Occipital lobe (tissue), 3 donors: ENCODE data around the gene OR2L13. TPM values are rescaled to one million over a fixed set of nuclear protein-coding genes. Genes with fewer than 3 reads are reported as not detected.
"Not testable (repeated sequence)": the region's sequence is repeated elsewhere in the genome, so short reads cannot be mapped to it uniquely, and the experiment has no call there.

Experiments used
- DNase-seq: peaks from one replicate; lab custom pipeline; 2025; lab: John Stamatoyannopoulos, UW
- small RNA-seq: library from RNA; depleted of rRNA; stranded (forward); fragments of <200 nt; gene quantifications from one replicate; pipeline ENCODE3, GENCODE V24; 2014
- total RNA-seq: library from RNA; depleted of rRNA; stranded (reverse); fragments of >200 nt; gene quantifications from one replicate; pipeline ENCODE4 v1.2.3, GENCODE V29; 2014

Gene OR2L13, protein sequence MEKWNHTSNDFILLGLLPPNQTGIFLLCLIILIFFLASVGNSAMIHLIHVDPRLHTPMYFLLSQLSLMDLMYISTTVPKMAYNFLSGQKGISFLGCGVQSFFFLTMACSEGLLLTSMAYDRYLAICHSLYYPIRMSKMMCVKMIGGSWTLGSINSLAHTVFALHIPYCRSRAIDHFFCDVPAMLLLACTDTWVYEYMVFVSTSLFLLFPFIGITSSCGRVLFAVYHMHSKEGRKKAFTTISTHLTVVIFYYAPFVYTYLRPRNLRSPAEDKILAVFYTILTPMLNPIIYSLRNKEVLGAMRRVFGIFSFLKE
- total RNA-seq = 3.4 TPM

DNA sequence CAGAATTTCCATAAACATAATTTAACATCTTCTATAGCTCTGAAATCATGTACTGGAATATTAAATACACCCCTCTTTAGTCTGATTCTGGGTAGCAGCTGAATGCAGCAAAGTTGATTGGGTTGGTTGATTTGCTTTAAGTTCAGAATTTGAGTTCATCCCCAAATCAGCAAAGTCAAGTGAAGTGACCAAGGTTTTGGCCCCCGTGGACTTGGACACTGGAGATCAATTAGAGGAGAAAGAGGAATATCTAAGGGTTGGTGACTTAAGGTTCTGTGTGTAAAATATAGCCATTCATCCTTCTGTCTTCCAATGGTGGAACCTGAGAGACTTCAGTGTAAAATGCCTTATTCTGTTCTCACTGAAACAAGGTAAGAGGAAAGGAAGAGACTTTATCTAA lies at the start of gene OR2L13:
Gene OR2L13 (plus strand): TSS at position 301 of the 400 bp plus-strand sequence. CDS start 4,192 bp downstream, outside the sequence.
- DNase-seq = no peak

DNA sequence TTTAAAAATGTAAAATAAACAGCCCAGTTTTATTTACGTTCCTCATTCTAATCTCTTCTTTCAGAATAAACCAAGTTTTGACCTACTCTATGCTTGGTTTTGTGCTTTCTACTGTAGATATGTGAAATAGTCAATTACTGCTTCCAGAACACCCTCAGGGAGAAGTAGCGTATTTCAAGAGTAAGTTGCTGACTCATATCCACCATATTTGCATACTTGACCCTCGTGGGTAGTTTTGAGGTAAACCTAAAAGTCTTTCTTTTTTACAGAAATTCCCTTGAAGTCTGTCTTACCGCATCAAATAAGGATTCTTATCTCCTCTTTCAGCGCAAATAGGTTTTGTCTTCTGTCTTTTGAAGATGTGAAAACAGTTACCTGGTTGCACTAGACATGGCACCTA lies 49.8 kb upstream of the OR2L13 start:
- no peak for DNase-seq

DNA sequence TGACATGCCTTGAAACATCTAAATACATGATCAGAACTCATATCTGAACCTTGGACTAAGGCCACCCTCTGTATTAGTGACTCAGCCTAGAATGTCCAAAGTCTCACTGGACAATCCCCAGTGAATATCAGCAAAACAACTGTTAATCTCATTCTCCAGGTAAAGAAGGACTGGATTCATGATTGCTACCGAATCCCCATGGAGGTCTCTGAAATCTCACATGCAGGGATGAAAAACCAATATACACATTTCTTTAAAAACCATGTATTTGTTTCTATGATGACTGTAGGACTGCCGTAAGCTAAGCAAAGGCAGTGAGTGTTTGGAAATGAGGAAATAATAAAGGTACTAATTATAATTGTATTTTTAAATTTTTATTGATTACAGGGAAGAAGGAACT lies 48.4 kb upstream of the OR2L13 start, which contains the start of gene OR2L3:
Gene OR2L3 (plus strand): TSS at position 301 of the 400 bp plus-strand sequence. CDS start 13,846 bp downstream, outside the sequence.
- DNase-seq = no peak

DNA sequence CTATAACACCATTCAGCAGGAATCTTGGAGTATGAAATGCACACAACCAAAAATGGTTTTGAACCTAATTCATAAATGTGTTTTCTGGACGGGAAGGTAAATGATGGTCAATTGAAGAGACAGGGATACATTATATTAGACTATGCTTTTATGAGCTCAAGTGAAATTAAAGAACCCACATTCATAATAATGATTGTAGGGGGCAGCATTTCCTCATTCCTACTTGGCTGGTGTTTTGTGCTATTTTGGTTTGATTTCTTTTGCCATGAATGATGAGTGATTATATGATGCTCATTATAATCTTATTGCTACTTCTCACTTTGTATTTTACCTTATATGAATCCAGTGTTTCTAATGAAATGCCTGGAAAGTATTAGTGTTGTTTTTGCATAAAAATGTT lies 48.0 kb upstream of the OR2L13 start:
- DNase-seq = no peak

DNA sequence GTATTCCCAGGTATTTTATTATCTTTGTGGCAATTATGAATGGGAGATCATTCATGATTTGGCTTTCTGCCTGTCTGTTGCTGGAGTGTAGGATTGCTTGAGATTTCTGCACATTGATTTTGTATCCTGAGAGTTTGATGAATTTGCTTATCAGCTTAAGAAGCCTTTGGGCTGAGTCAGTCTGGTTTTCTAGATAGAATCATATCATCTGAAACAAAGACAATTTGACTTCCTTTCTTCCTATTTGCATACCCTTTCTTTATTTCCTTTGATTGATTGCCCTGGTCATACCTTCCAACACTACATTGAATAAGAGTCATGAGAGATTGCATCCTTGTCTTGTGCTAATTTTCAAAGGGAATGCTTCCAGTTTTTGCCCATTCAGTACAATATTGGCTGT lies 40.3 kb upstream of the OR2L13 start:
- no peak for DNase-seq

DNA sequence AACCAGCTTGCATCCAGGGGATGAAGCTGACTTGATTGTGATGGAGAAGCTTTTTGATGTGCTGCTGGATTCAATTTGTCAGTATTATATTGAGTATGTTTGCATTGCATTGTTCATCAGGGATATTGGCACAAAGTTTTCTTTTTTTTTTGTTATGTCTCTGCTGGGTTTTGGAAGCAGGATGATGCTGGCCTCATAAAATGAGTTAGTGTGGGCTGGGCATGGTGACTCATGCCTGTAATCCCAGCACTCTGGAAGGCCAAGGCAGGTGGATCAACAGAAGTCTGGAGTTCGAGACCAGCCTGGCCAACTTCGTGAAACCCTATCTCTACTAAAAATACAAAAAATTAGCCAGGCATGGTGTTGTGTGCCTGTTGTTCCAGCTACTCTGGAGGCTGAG lies 39.7 kb upstream of the OR2L13 start:
- DNase-seq = no peak

DNA sequence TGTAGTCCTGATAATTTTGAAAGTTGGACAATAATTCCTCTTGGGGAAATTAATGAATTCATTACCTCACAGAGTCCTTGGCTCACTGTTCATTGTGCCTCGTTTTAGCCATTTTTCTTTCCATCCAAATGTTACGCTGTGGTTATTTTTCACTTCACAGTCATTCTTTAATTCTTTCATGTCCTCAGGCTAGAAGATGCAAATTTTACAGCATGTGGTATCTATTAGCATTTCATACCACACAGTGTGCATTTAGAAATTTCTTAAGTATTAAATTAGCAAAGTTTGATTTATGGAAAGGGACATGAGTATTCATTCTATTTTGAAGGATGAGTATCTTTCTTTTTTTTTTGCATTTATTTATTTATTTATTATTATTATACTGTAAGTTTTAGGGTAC lies 29.9 kb upstream of the OR2L13 start:
- DNase-seq = no peak

DNA sequence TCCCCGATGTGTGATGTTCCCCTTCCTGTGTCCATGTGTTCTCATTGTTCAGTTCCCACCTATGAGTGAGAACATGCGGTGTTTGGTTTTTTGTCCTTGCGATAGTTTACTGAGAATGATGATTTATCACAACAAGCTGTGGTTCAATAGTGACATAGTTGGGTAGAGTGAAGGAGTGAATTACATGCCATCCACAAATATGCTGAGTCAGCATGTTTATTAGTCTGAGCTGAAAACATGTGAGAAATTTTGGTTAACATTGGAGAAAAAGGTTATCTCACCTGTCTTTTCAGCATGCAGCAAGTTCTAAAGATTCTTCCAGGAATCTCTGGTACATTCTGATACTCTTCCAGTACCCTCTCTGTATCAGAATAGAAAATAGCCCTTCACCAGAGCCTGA lies 29.4 kb upstream of the OR2L13 start:
- no peak for DNase-seq

DNA sequence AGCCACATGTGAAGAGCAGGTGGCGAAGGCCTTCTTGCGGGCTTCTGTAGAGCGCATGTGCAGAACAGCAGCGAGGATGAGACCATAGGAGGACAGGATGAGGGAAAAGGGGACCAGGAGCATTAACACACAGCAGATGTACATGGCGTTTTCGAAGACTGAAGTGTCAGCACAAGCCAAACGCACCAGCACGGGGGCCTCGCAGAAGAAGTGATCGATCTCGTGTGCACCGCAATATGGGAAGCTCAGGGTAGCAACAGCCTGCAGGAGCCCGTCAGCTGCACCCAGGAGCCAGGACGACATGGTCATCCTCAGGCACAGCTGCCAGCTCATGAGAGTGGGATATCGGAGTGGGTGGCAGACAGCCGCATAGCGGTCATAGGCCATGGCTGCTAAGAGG lies 11.1 kb upstream of the OR2L13 start:
- DNase-seq = not testable (repeated sequence)

DNA sequence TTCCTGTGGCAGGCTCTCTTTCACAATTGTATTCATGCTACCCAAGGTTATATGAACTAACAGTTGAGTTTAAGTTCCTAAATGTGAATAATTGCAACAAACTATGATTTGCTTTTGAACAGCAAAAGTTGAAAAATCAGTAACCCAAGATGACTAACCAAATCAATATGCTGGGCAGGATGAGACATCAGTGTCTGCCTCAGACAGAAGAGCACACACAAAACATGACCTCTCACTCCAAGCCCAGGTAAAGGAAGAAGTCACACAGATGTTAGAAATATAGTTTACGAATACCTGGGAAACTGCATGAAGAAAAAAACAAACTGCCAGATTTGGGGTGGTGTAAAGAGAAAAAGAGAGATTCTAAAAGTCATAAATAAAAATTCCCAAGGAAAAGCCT lies 3.5 kb downstream of the OR2L13 start:
- DNase-seq = no peak

DNA sequence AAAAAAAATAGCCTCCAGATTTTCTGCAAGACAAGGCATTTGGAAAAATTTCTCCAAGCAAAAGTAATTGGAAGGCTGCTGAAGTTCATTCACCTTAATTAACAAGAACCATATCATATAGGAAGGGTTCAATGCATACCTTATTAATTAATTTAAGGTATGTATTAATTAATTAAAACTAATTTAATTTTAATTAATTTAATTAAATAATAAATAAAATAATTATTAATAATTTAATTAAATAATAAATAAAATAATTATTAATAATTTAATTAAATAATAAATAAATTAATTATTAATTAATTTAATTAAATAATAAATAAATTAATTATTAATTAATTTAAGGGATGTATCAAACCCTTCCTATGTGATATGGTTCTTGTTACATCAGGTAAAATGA lies 7.9 kb downstream of the OR2L13 start:
- no peak for DNase-seq

DNA sequence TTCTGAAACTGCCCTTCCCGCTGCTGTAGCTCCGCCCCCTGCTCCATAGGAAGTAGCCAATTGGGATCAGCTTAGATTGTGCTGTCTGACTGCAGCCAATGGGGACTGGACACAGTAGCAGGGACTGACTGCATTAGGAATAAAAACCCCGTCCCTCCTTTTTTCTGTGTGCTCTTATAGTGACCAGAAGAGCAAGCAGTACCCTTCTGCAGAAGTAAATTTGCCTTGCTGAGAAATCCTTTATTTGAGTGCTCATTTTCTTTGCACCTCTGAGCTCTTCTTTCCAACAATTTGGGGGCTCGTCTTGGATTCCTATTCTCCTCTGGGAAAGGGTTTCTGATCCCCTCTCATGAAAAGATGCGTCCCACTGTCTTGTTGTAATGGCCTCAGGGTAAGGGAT lies 16.2 kb downstream of the OR2L13 start:
- no peak for DNase-seq

DNA sequence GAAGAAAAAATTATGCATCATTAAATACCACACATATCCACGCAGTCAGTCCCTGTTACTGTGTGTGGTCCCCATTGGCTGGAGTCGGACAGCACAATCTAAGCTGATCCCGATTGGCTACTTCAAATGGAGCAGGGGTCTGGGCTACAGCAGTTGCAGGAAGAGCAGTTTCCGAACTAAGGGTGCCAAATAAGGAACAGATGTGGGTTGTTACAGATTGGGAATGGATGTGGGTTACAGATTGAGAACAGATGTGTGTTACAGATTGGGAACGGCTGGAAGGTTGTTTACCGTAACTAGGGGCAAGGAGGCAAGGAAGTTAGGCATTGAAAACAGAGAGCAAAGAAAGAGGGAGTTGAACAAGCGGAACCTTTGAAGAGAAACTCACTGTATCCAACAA lies 19.9 kb downstream of the OR2L13 start:
- no peak for DNase-seq

DNA sequence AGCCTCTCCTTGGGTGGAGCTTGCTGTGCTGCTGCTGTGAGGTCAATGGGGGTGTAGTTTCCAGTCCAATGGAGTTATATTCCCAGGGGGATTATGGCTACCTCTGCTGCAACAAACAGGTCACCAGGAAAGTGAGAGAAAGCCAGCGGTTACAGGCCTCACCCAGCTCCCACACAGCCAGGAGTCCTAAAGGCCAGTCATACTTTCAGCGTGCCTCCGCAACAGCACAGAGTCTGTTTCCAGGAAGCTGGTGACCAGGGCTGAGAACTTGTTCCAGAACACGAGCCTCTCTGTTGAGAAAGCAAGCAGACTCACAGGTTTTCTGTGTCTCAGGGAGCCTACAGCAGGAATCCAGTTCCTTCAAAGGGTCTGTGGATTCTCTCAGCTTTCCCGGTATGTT lies 32.7 kb downstream of the OR2L13 start:
- DNase-seq = no peak

DNA sequence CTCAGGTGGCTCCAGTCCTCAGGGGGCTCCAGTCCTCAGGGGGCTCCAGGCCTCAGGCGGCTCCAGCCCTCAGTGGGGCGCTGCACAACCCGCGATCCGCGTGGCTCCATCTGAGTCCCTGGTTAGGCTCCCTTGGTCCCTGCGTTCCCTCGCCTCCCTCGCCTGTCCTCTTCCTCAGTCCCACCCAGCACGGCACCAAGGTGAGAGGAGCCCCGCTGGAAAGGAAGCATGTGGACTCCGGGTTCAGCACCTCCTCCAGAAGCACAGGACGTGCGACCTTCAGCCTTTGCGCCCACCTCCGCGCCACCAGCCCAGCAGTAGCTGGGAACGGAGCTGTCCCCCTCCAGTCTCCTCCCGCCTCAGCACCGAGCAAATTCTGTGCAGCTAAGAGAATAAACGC lies 41.8 kb downstream of the OR2L13 start:
- DNase-seq = no peak

DNA sequence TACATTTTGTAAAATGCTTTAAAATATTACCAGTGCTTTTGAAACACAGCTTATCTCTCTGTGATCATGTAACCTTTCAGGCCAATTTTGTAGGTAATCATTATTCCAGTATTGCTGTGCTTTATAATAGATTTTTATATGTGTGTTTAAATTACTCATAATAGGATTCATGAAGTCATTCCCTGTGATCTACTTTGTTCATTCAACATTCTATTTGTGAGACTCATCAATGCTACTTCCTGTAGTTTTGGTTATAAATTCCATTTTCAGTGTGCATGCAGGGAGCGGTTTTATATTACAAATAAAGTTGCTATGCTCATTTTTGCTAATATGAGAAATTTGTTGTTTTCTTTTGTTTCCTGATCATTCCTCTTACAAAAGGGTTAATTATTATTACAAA lies 45.9 kb downstream of the OR2L13 start:
- no peak for DNase-seq

DNA sequence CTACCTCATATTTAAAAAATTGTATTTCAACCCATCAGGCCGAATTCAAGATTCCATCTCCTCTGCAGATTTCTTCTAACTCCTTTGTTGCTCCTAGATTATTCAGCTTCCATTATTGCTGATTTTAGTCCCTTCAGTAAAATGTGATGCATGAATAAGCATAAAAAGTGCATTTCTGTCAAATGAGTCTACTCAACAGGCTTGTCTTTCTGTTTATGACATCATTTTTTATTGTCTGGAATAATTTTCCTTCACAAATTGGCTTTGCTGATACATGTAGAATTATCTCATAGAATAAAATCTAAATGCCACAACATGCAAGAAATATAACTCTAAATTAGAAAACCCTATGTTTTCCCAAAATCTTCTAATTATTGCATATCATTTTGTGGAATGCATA lies 48.3 kb downstream of the OR2L13 start:
- DNase-seq = no peak

DNA sequence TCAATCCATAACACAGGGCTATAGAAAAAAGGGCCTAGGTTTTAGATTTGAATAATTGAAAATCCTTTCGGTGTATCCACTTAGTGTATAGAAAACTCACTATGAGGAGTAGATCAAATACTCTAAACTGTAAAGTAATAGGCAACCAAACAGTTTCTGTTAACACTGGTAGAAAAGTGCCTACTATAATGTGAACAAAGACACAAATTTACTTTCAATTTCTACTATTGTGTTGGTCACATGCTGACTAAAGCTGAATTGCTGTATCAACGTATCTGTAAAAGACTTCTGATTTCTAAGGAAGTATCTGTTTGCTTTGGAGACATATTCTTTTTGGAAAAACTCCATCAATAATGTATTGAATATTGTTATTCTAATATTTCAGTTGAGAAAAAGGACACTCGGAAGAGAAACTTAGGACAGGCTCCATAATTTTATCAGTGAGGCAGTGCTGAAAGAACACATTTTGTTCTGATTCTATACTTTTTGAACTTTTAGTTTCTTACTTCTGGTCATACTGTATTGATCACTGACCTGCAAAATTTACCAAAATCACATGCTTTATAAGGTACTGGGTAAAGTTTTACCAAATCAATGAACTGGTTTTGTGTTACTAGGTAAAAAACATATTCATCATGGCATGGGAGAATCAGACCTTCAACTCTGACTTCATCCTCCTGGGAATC lies 49.7 kb downstream of the OR2L13 start, which contains the start of gene OR2M5:
Gene OR2M5 (plus strand): TSS at position 636 of the 686 bp plus-strand sequence. CDS start 0 bp downstream, at position 636.
- no peak for DNase-seq

Small RNA genes lying within 50 kb of the gene (small RNA-seq; reads per million reads assigned to genes)
- not detected for gene RF00019

Other genes starting within 250 kb of the OR2L13 start
- gene TRIM58, start 238.0 kb upstream of the OR2L13 start, total RNA-seq = 3.1 TPM
- gene OR2W3, start 199.6 kb upstream of the OR2L13 start, total RNA-seq = 1.6 TPM
- not detected for gene OR2T8, start 174.9 kb upstream of the OR2L13 start, total RNA-seq
- 0.16 TPM for gene OR2AJ1, start 170.3 kb upstream of the OR2L13 start, total RNA-seq
- 2.8 TPM for gene OR2L8, start 146.3 kb upstream of the OR2L13 start, total RNA-seq
- 0.78 TPM for gene OR2AK2, start 130.0 kb upstream of the OR2L13 start, total RNA-seq
- 0.62 TPM for gene OR2L5, start 81.5 kb upstream of the OR2L13 start, total RNA-seq
- gene OR2L2, start 65.1 kb upstream of the OR2L13 start, total RNA-seq = 1.4 TPM
- gene OR2L3, start 48.3 kb upstream of the OR2L13 start, total RNA-seq = 1.2 TPM
- gene OR2M5, start 50.0 kb downstream of the OR2L13 start, total RNA-seq = not detected
- gene OR2M2, start 79.6 kb downstream of the OR2L13 start, total RNA-seq = not detected
- 0.16 TPM for gene OR2M3, start 102.1 kb downstream of the OR2L13 start, total RNA-seq
- gene OR2M4, start 136.2 kb downstream of the OR2L13 start, total RNA-seq = 0.31 TPM
- not detected for gene OR2T33, start 182.8 kb downstream of the OR2L13 start, total RNA-seq
- not detected for gene OR2T12, start 208.2 kb downstream of the OR2L13 start, total RNA-seq
- not detected for gene OR2M7, start 229.4 kb downstream of the OR2L13 start, total RNA-seq